Lung (tissue), 12 donors: Measurements from ENCODE around the gene MAPK12. TPM values are rescaled to one million over a fixed set of nuclear protein-coding genes. Genes with fewer than 3 reads are reported as not detected.
"Not testable (repeated sequence)": the region's sequence is repeated elsewhere in the genome, so short reads cannot be mapped to it uniquely, and the experiment has no call there.

ENCODE experiments used
- ATAC-seq: fragments of 200-7000 bp; cut with Tn5 transposase; one replicate; pipeline ENCODE4 v1.9.1; 2020; ENCODE audit warnings: moderate number of reproducible peaks; ENCODE audit not compliant: insufficient read depth, low FRiP score
- DNase-seq, 3 donors: peaks; one replicate each; pipeline ENCODE4 v3.0.0-alpha.2; 2013 to 2017
- H3K27ac ChIP-seq, 2 donors: one replicate each; pipeline ENCODE4 v1.5.1; 2013; ENCODE audit warnings: mild to moderate bottlenecking in 2 of 2, moderate library complexity in 2 of 2, control low read depth in 1 of 2, inconsistent platforms in 1 of 2, low read depth in 1 of 2, low read length in 1 of 2
- H3K27me3 ChIP-seq, 3 donors: one replicate each; pipeline ENCODE4 v1.5.1; 2013; ENCODE audit warnings: low read length in 2 of 3; ENCODE audit not compliant: control insufficient read depth in 3 of 3, insufficient read depth in 3 of 3
- H3K36me3 ChIP-seq, 4 donors: one replicate each; pipeline ENCODE4 v1.5.1; 2013; ENCODE audit warnings: low read length in 4 of 4, mild to moderate bottlenecking in 1 of 4, moderate library complexity in 1 of 4; ENCODE audit not compliant: control insufficient read depth in 4 of 4, insufficient read depth in 4 of 4
- H3K4me1 ChIP-seq, 5 donors: one replicate each; pipeline ENCODE4 v1.5.1; 2013; ENCODE audit warnings: low read length in 5 of 5, mild to moderate bottlenecking in 2 of 5, moderate library complexity in 1 of 5; ENCODE audit not compliant: control insufficient read depth in 5 of 5, insufficient read depth in 5 of 5
- H3K4me3 ChIP-seq: one replicate; pipeline ENCODE4 v1.5.1; 2013; ENCODE audit warnings: mild to moderate bottlenecking, control low read depth, moderate library complexity
- H3K9ac ChIP-seq, 2 donors: one replicate each; pipeline ENCODE4 v1.5.1; 2013; ENCODE audit warnings: low read length in 2 of 2, control low read depth in 1 of 2; ENCODE audit not compliant: insufficient read depth in 1 of 2
- H3K9me3 ChIP-seq, 4 donors: one replicate each; pipeline ENCODE4 v1.5.1; 2013; ENCODE audit warnings: low read length in 3 of 4, mild to moderate bottlenecking in 1 of 4, moderate library complexity in 1 of 4; ENCODE audit not compliant: control insufficient read depth in 4 of 4, insufficient read depth in 3 of 4
- CTCF ChIP-seq: IDR thresholded peaks from 2 replicates; pipeline ENCODE4 v1.5.1; 2012; ENCODE audit warnings: mild to moderate bottlenecking; ENCODE audit errors: control extremely low read depth, extremely low read depth
- WGBS, 2 donors: extraction: QIAGEN DNeasy Blood & Tissue Kit; methylation state at CpG; one replicate each; pipeline ENCODE4 v1.1.7; 2013; 5-methylcytosine and 5-hydroxymethylcytosine counted together
- polyA plus RNA-seq, 2 donors: library from polyadenylated mRNA; stranded (reverse); fragments of 200-250 nt; gene quantifications; one replicate each; pipeline ENCODE4 v1.2.1, GENCODE V29; 2013
- total RNA-seq, 2 donors: library from RNA; depleted of rRNA in 1 of 2; stranded (reverse); fragments of >200 nt in 1 of 2; gene quantifications; one replicate each; pipeline ENCODE4 v1.2.1, GENCODE V29; 2014 to 2021
- donor health status: control.
- donor health status: control.
- donor health status: Bipolar disorder and iron deficiency.
- donor health status: healthy.
- donor health status: DM: yes; HTN: yes; CAD: no.

MAPK12 gene
- total and polyA plus RNA-seq, 4 donors, result 10.4 to 13.1 (median 11.9) TPM

GRCh38 chr22:50205781-50206569 is 55.5 kb downstream of the MAPK12 start:
- no peak overlapping the region for H3K4me3 ChIP-seq
- no peaks in the 10 kb centered on the region for H3K9me3 ChIP-seq
- no peak for TF ChIP-seq CTCF
- no peak overlapping the region for H3K9ac ChIP-seq
- peaks cover 4 to 44% (median 26%) of the 10 kb centered on the region in 4 donors for H3K36me3 ChIP-seq
- DNase-seq (no peak), ATAC-seq (no peak)
- H3K27ac ChIP-seq, result no peak overlapping the region
- H3K27me3 ChIP-seq, result no peaks in the 10 kb centered on the region
- 95 to 96% methylated on average over 45 of the region's 45 CpGs for WGBS, 2 donors
- peaks cover 0 to 11% (median 0%) of the 10 kb centered on the region in 5 donors for H3K4me1 ChIP-seq

- peaks cover 3 to 34% (median 18%) of the 10 kb centered on the region in 4 donors for H3K36me3 ChIP-seq
- H3K9ac ChIP-seq, H3K27me3 ChIP-seq, H3K27ac ChIP-seq, DNase-seq, H3K9me3 ChIP-seq, ATAC-seq, H3K4me3 ChIP-seq: not testable (repeated sequence)
- H3K4me1 ChIP-seq, result peaks cover 0 to 12% (median 0%) of the 10 kb centered on the region in 5 donors
- 79 to 84% methylated on average over 9 of the region's 9 CpGs for WGBS, 2 donors
These were observed 56.5 kb downstream of the MAPK12 start for GRCh38 chr22:50204998-50205397.

- no peak overlapping the region for H3K4me3 ChIP-seq
- no peak for DNase-seq
- H3K27me3 ChIP-seq, result no peaks in the 10 kb centered on the region
- WGBS, 2 donors, result 69 to 85% methylated on average over 7 of the region's 7 CpGs
- TF ChIP-seq CTCF, result no peak
- no peaks in the 10 kb centered on the region for H3K9me3 ChIP-seq
- ATAC-seq, result no peak
- H3K4me1 ChIP-seq, result peaks cover 0 to 16% (median 0%) of the 10 kb centered on the region in 5 donors
- no peak overlapping the region for H3K27ac ChIP-seq
- peaks cover 3 to 33% (median 17%) of the 10 kb centered on the region in 4 donors for H3K36me3 ChIP-seq
- H3K9ac ChIP-seq, result no peak overlapping the region
These were observed 56.9 kb downstream of the MAPK12 start for GRCh38 chr22:50204571-50204970.

GRCh38 chr22:50203288-50203687 is 58.2 kb downstream of the MAPK12 start:
- no peak for ATAC-seq
- H3K9me3 ChIP-seq, result no peaks in the 10 kb centered on the region
- H3K27ac ChIP-seq, result no peak overlapping the region
- peaks cover 0 to 17% (median 0%) of the 10 kb centered on the region in 5 donors for H3K4me1 ChIP-seq
- no peak overlapping the region for H3K4me3 ChIP-seq
- H3K9ac ChIP-seq, result no peak overlapping the region
- no peak for DNase-seq
- no peak for TF ChIP-seq CTCF
- H3K27me3 ChIP-seq, result no peaks in the 10 kb centered on the region
- H3K36me3 ChIP-seq, result peaks cover 0 to 26% (median 17%) of the 10 kb centered on the region in 4 donors
- WGBS, 2 donors, result 97% methylated on average over 1 of the region's 1 CpG

Other genes with a start within 250 kb of the MAPK12 start
- under 1 TPM in 1 of 2 donors, not detected in 1; 0.51 TPM for gene IL17REL, start 248.9 kb downstream of the MAPK12 start, total RNA-seq
- gene IL17REL, start 248.9 kb downstream of the MAPK12 start, polyA plus RNA-seq, result under 1 TPM; 0.02 to 0.19 TPM
- not detected for gene TTLL8, start 203.4 kb downstream of the MAPK12 start, total RNA-seq
- gene TTLL8, start 203.4 kb downstream of the MAPK12 start, polyA plus RNA-seq, result not detected
- gene MLC1, start 176.3 kb downstream of the MAPK12 start, total RNA-seq, result 1 to 10 TPM in 1 of 2 donors, under 1 TPM in 1; 0.86 to 2.6 TPM
- gene MLC1, start 176.3 kb downstream of the MAPK12 start, polyA plus RNA-seq, result under 1 TPM; 0.65 to 0.68 TPM
- gene MOV10L1, start 171.7 kb downstream of the MAPK12 start, total RNA-seq, result 10 to 100 TPM in 1 of 2 donors, under 1 TPM in 1; 0.34 to 11.9 TPM
- under 1 TPM; 0.27 to 0.53 TPM for gene MOV10L1, start 171.7 kb downstream of the MAPK12 start, polyA plus RNA-seq
- 1 to 10 TPM in 1 of 2 donors, under 1 TPM in 1; 1.00 to 3.9 TPM for gene PANX2, start 91.0 kb downstream of the MAPK12 start, total RNA-seq
- 1 to 10 TPM; 2.3 to 3.0 TPM for gene PANX2, start 91.0 kb downstream of the MAPK12 start, polyA plus RNA-seq
- 10 to 100 TPM; 16.2 to 70.3 TPM for gene TRABD, start 75.8 kb downstream of the MAPK12 start, total RNA-seq
- gene TRABD, start 75.8 kb downstream of the MAPK12 start, polyA plus RNA-seq, result 10 to 100 TPM; 54.1 to 72.7 TPM
- gene SELENOO, start 60.7 kb downstream of the MAPK12 start, total RNA-seq, result 10 to 100 TPM; 15.6 to 30.3 TPM
- gene SELENOO, start 60.7 kb downstream of the MAPK12 start, polyA plus RNA-seq, result 10 to 100 TPM; 21.3 to 26.9 TPM
- gene TUBGCP6, start 16.7 kb downstream of the MAPK12 start, total RNA-seq, result 10 to 100 TPM; 51.7 to 57.8 TPM
- 10 to 100 TPM; 26.5 to 41.1 TPM for gene TUBGCP6, start 16.7 kb downstream of the MAPK12 start, polyA plus RNA-seq
- 10 to 100 TPM; 34.2 to 53.7 TPM for gene HDAC10, start 10.4 kb downstream of the MAPK12 start, total RNA-seq
- gene HDAC10, start 10.4 kb downstream of the MAPK12 start, polyA plus RNA-seq, result 10 to 100 TPM; 32.2 to 38.3 TPM
- 10 to 100 TPM in 1 of 2 donors, 1 to 10 TPM in 1; 8.3 to 15.3 TPM for gene MAPK11, start 8.7 kb upstream of the MAPK12 start, total RNA-seq
- gene MAPK11, start 8.7 kb upstream of the MAPK12 start, polyA plus RNA-seq, result 10 to 100 TPM in 1 of 2 donors, 1 to 10 TPM in 1; 9.9 to 13.9 TPM
- 100 to 1,000 TPM; 212 to 310 TPM for gene PLXNB2, start 46.0 kb upstream of the MAPK12 start, total RNA-seq
- gene PLXNB2, start 46.0 kb upstream of the MAPK12 start, polyA plus RNA-seq, result 100 to 1,000 TPM; 123 to 134 TPM
- gene DENND6B, start 65.3 kb upstream of the MAPK12 start, total RNA-seq, result 10 to 100 TPM; 10.5 to 26.0 TPM
- gene DENND6B, start 65.3 kb upstream of the MAPK12 start, polyA plus RNA-seq, result 10 to 100 TPM in 1 of 2 donors, 1 to 10 TPM in 1; 8.0 to 14.7 TPM
- gene PPP6R2, start 81.6 kb upstream of the MAPK12 start, total RNA-seq, result 10 to 100 TPM; 48.1 to 70.0 TPM
- gene PPP6R2, start 81.6 kb upstream of the MAPK12 start, polyA plus RNA-seq, result 10 to 100 TPM; 35.2 to 45.1 TPM
- gene SBF1, start 213.4 kb upstream of the MAPK12 start, total RNA-seq, result 10 to 100 TPM; 30.1 to 76.9 TPM
- gene SBF1, start 213.4 kb upstream of the MAPK12 start, polyA plus RNA-seq, result 10 to 100 TPM; 34.2 to 34.3 TPM
- 1 to 10 TPM in 1 of 2 donors, under 1 TPM in 1; 0.74 to 5.7 TPM for gene ADM2, start 219.9 kb upstream of the MAPK12 start, total RNA-seq
- gene ADM2, start 219.9 kb upstream of the MAPK12 start, polyA plus RNA-seq, result 1 to 10 TPM; 2.2 to 3.1 TPM
- not detected for gene MIOX, start 225.2 kb upstream of the MAPK12 start, total RNA-seq
- under 1 TPM in 1 of 2 donors, not detected in 1; 0.08 TPM for gene MIOX, start 225.2 kb upstream of the MAPK12 start, polyA plus RNA-seq
- gene LMF2, start 246.0 kb upstream of the MAPK12 start, total RNA-seq, result 10 to 100 TPM; 29.8 to 84.6 TPM
- gene LMF2, start 246.0 kb upstream of the MAPK12 start, polyA plus RNA-seq, result 10 to 100 TPM; 47.8 to 53.0 TPM
- gene NCAPH2, start 246.5 kb upstream of the MAPK12 start, total RNA-seq, result 10 to 100 TPM; 30.2 to 56.3 TPM
- gene NCAPH2, start 246.5 kb upstream of the MAPK12 start, polyA plus RNA-seq, result 10 to 100 TPM; 27.8 to 64.4 TPM